ENCODE data around the gene GPR68.

The GPR68 gene

GRCh38 chr14:91272341-91273272, 28.1 kb upstream of the GPR68 start:
- Histone ChIP-seq H3K79me2 (ENCODE audit: control insufficient read depth, low read length) (no peaks in the 10 kb centered on the region), H3K4me3 (ENCODE audit: low read length) (no peak overlapping the region), H3K4me2 (ENCODE audit: low read length) (no peak overlapping the region), H4K20me1 (ENCODE audit: control insufficient read depth, insufficient read depth, low read depth, low read length) (no peaks in the 10 kb centered on the region), H3K9me3 (ENCODE audit: control insufficient read depth, insufficient read depth, low read length) (no peaks in the 10 kb centered on the region), H3F3A (ENCODE audit: control insufficient read depth, insufficient read depth) (no peaks in the 10 kb centered on the region), H3K9me2 (replicated peaks; ENCODE audit: control insufficient read depth, low read length) (no peaks in the 10 kb centered on the region), H3K36me3 (ENCODE audit: control insufficient read depth, low read length) (peaks cover 73% of the 10 kb centered on the region), H3K4me1 (ENCODE audit: control insufficient read depth, low read length) (peaks cover 3% of the 10 kb centered on the region), H3K27me3 (ENCODE audit: control insufficient read depth, low read length) (no peaks in the 10 kb centered on the region), H3K27ac (ENCODE audit: low read depth, low read length) (no peak overlapping the region)
- no peak for TF ChIP-seq CTCF (IDR thresholded peaks at IDR 0.05; ENCODE audit: low read depth, low read length, poor library complexity, severe bottlenecking)
- TF ChIP-seq EZH2phosphoT487 (IDR thresholded peaks at IDR 0.05; ENCODE audit: borderline replicate concordance, low read length): no peak

GRCh38 chr14:91271639-91272038, 27.1 kb upstream of the GPR68 start:
- no peak overlapping the region for H3K4me3 ChIP-seq (ENCODE audit: low read length)
- no peak overlapping the region for H3K27ac ChIP-seq (ENCODE audit: low read depth, low read length)
- peaks cover 5% of the 10 kb centered on the region for H3F3A ChIP-seq (ENCODE audit: control insufficient read depth, insufficient read depth)
- no peak for TF ChIP-seq CTCF (IDR thresholded peaks at IDR 0.05; ENCODE audit: low read depth, low read length, poor library complexity, severe bottlenecking)
- TF ChIP-seq EZH2phosphoT487 (IDR thresholded peaks at IDR 0.05; ENCODE audit: borderline replicate concordance, low read length): no peak
- H3K9me2 ChIP-seq (replicated peaks; ENCODE audit: control insufficient read depth, low read length): no peaks in the 10 kb centered on the region
- no peaks in the 10 kb centered on the region for H3K4me1 ChIP-seq (ENCODE audit: control insufficient read depth, low read length)
- H3K4me2 ChIP-seq (ENCODE audit: low read length): no peak overlapping the region
- H4K20me1 ChIP-seq (ENCODE audit: control insufficient read depth, insufficient read depth, low read depth, low read length): no peaks in the 10 kb centered on the region
- no peaks in the 10 kb centered on the region for H3K9me3 ChIP-seq (ENCODE audit: control insufficient read depth, insufficient read depth, low read length)
- no peaks in the 10 kb centered on the region for H3K79me2 ChIP-seq (ENCODE audit: control insufficient read depth, low read length)
- peaks cover 63% of the 10 kb centered on the region for H3K36me3 ChIP-seq (ENCODE audit: control insufficient read depth, low read length)
- H3K27me3 ChIP-seq (ENCODE audit: control insufficient read depth, low read length): no peaks in the 10 kb centered on the region

- H3K4me3 ChIP-seq (ENCODE audit: low read length): no peak overlapping the region
- H3K36me3 ChIP-seq (ENCODE audit: control insufficient read depth, low read length): peaks cover 56% of the 10 kb centered on the region
- no peak overlapping the region for H3K4me2 ChIP-seq (ENCODE audit: low read length)
Observed at GRCh38 chr14:91270619-91271018, 26.1 kb upstream of the GPR68 start.

More at GRCh38 chr14:91270619-91271018, 26.1 kb upstream of the GPR68 start:
- H3F3A ChIP-seq (ENCODE audit: control insufficient read depth, insufficient read depth): peaks cover 13% of the 10 kb centered on the region
- H3K9me3 ChIP-seq (ENCODE audit: control insufficient read depth, insufficient read depth, low read length): no peaks in the 10 kb centered on the region
- no peak overlapping the region for H3K27ac ChIP-seq (ENCODE audit: low read depth, low read length)
- H3K79me2 ChIP-seq (ENCODE audit: control insufficient read depth, low read length): no peaks in the 10 kb centered on the region
- H3K27me3 ChIP-seq (ENCODE audit: control insufficient read depth, low read length): no peaks in the 10 kb centered on the region
- no peaks in the 10 kb centered on the region for H4K20me1 ChIP-seq (ENCODE audit: control insufficient read depth, insufficient read depth, low read depth, low read length)
- no peaks in the 10 kb centered on the region for H3K4me1 ChIP-seq (ENCODE audit: control insufficient read depth, low read length)
- TF ChIP-seq CTCF (IDR thresholded peaks at IDR 0.05; ENCODE audit: low read depth, low read length, poor library complexity, severe bottlenecking) (no peak), EZH2phosphoT487 (IDR thresholded peaks at IDR 0.05; ENCODE audit: borderline replicate concordance, low read length) (no peak)
- H3K9me2 ChIP-seq (replicated peaks; ENCODE audit: control insufficient read depth, low read length): no peaks in the 10 kb centered on the region
